Spleen (tissue), 7 donors: ENCODE data around the gene GNG3.

Experiments used
- CTCF ChIP-seq, 11 experiments: fragments of 200-600 bp in 7 of 11; fragments of 450-650 bp in 4 of 11; sonication (generic) in 4 of 11; IDR thresholded peaks in 8 of 11; conservative IDR thresholded peaks in 3 of 11; 1 replicate in 7 of 11; 2 replicates in 4 of 11; pipeline versions ENCODE4 v1.4.0 to v1.8.0; 2016 to 2021; ENCODE audit warnings: antibody characterized with exemption in 11 of 11, inconsistent platforms in 4 of 11, mild to moderate bottlenecking in 1 of 11
- POLR2A ChIP-seq, 3 donors: fragments of 450-650 bp; IDR thresholded peaks; one replicate each; pipeline ENCODE4 v1.5.1; 2017; ENCODE audit warnings: antibody characterized with exemption in 3 of 3, mild to moderate bottlenecking in 1 of 3
- donor health status: DM: no; HTN: no; CAD: no; lungs with moderate emphysema.
- donor health status: DM: no; HTN: no; CAD: no.
- donor health status: DM: no; HTN: no; CAD: no.

- TF ChIP-seq CTCF (IDR thresholded peaks at IDR 0.05 in 8 of 11, conservative IDR thresholded peaks at IDR 0.05 in 3 of 11) (no peak), POLR2A (IDR thresholded peaks at IDR 0.05) (no peak)
Measured at GRCh38 chr11:62721994-62722393, 14.5 kb downstream of the GNG3 start.
